Lung (tissue), 12 donors: ENCODE results near the gene MYO10. TPM values are rescaled to one million over a fixed set of nuclear protein-coding genes. Genes with fewer than 3 reads are reported as not detected.

Source experiments
- ATAC-seq: fragments of 200-7000 bp; cut with Tn5 transposase; one replicate; pipeline ENCODE4 v1.9.1; 2020; ENCODE audit warnings: moderate number of reproducible peaks; ENCODE audit not compliant: insufficient read depth, low FRiP score
- DNase-seq, 3 donors: peaks; one replicate each; pipeline ENCODE4 v3.0.0-alpha.2; 2013 to 2017
- H3K27ac ChIP-seq, 2 donors: one replicate each; pipeline ENCODE4 v1.5.1; 2013; ENCODE audit warnings: mild to moderate bottlenecking in 2 of 2, moderate library complexity in 2 of 2, control low read depth in 1 of 2, inconsistent platforms in 1 of 2, low read depth in 1 of 2, low read length in 1 of 2
- H3K27me3 ChIP-seq, 3 donors: one replicate each; pipeline ENCODE4 v1.5.1; 2013; ENCODE audit warnings: low read length in 2 of 3; ENCODE audit not compliant: control insufficient read depth in 3 of 3, insufficient read depth in 3 of 3
- H3K36me3 ChIP-seq, 4 donors: one replicate each; pipeline ENCODE4 v1.5.1; 2013; ENCODE audit warnings: low read length in 4 of 4, mild to moderate bottlenecking in 1 of 4, moderate library complexity in 1 of 4; ENCODE audit not compliant: control insufficient read depth in 4 of 4, insufficient read depth in 4 of 4
- H3K4me1 ChIP-seq, 5 donors: one replicate each; pipeline ENCODE4 v1.5.1; 2013; ENCODE audit warnings: low read length in 5 of 5, mild to moderate bottlenecking in 2 of 5, moderate library complexity in 1 of 5; ENCODE audit not compliant: control insufficient read depth in 5 of 5, insufficient read depth in 5 of 5
- H3K4me3 ChIP-seq: one replicate; pipeline ENCODE4 v1.5.1; 2013; ENCODE audit warnings: mild to moderate bottlenecking, control low read depth, moderate library complexity
- H3K9ac ChIP-seq, 2 donors: one replicate each; pipeline ENCODE4 v1.5.1; 2013; ENCODE audit warnings: low read length in 2 of 2, control low read depth in 1 of 2; ENCODE audit not compliant: insufficient read depth in 1 of 2
- H3K9me3 ChIP-seq, 4 donors: one replicate each; pipeline ENCODE4 v1.5.1; 2013; ENCODE audit warnings: low read length in 3 of 4, mild to moderate bottlenecking in 1 of 4, moderate library complexity in 1 of 4; ENCODE audit not compliant: control insufficient read depth in 4 of 4, insufficient read depth in 3 of 4
- WGBS, 2 donors: extraction: QIAGEN DNeasy Blood & Tissue Kit; methylation state at CpG; one replicate each; pipeline ENCODE4 v1.1.7; 2013; 5-methylcytosine and 5-hydroxymethylcytosine counted together
- polyA plus RNA-seq, 2 donors: library from polyadenylated mRNA; stranded (reverse); fragments of 200-250 nt; gene quantifications; one replicate each; pipeline ENCODE4 v1.2.1, GENCODE V29; 2013
- total RNA-seq, 2 donors: library from RNA; depleted of rRNA in 1 of 2; stranded (reverse); fragments of >200 nt in 1 of 2; gene quantifications; one replicate each; pipeline ENCODE4 v1.2.1, GENCODE V29; 2014 to 2021
- TF ChIP-seq, protein P1 (sequence below): IDR thresholded peaks from 2 replicates; pipeline ENCODE4 v1.5.1; 2012; ENCODE audit warnings: mild to moderate bottlenecking; ENCODE audit errors: control extremely low read depth, extremely low read depth
- donor health status: control.
- donor health status: control.
- donor health status: Bipolar disorder and iron deficiency.
- donor health status: healthy.
- donor health status: DM: yes; HTN: yes; CAD: no.

The MYO10 gene
- total and polyA plus RNA-seq, 4 donors: 10.6 to 71.5 (median 28.2) TPM

DNA sequence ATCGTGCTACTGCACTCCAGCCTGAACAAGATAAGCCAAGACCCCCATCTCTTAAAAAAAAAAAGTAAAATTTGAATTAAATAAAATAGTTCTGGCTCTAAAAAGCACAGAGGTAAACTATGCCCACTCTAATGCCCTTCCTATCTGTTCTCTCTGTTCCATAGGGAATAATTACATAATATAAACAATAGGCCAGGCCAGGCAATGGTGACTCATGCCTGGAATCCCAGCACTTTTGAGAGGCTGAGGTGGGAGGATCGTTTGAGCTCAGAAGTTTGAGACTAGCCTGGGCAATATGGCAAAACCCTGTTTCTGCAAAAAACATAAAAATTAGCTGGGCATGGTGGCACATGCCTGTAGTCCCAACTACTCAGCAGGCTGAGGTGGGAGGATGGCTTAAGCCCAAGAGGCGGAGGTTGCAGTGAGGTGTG is 47.4 kb downstream of the MYO10 start:
- Histone ChIP-seq H3K9ac (no peak overlapping the region), H3K27ac (no peak overlapping the region), H3K4me1 (peaks cover 3 to 34% (median 20%) of the 10 kb centered on the region in 5 donors), H3K36me3 (no peaks in the 10 kb centered on the region), H3K27me3 (no peaks in the 10 kb centered on the region), H3K4me3 (no peak overlapping the region), H3K9me3 (no peaks in the 10 kb centered on the region)
- TF ChIP-seq, protein P1, sequence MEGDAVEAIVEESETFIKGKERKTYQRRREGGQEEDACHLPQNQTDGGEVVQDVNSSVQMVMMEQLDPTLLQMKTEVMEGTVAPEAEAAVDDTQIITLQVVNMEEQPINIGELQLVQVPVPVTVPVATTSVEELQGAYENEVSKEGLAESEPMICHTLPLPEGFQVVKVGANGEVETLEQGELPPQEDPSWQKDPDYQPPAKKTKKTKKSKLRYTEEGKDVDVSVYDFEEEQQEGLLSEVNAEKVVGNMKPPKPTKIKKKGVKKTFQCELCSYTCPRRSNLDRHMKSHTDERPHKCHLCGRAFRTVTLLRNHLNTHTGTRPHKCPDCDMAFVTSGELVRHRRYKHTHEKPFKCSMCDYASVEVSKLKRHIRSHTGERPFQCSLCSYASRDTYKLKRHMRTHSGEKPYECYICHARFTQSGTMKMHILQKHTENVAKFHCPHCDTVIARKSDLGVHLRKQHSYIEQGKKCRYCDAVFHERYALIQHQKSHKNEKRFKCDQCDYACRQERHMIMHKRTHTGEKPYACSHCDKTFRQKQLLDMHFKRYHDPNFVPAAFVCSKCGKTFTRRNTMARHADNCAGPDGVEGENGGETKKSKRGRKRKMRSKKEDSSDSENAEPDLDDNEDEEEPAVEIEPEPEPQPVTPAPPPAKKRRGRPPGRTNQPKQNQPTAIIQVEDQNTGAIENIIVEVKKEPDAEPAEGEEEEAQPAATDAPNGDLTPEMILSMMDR: no peak
- ATAC-seq (no peak), DNase-seq (no peak)
- WGBS, 2 donors: 75 to 83% methylated on average over 3 of the region's 3 CpGs

DNA sequence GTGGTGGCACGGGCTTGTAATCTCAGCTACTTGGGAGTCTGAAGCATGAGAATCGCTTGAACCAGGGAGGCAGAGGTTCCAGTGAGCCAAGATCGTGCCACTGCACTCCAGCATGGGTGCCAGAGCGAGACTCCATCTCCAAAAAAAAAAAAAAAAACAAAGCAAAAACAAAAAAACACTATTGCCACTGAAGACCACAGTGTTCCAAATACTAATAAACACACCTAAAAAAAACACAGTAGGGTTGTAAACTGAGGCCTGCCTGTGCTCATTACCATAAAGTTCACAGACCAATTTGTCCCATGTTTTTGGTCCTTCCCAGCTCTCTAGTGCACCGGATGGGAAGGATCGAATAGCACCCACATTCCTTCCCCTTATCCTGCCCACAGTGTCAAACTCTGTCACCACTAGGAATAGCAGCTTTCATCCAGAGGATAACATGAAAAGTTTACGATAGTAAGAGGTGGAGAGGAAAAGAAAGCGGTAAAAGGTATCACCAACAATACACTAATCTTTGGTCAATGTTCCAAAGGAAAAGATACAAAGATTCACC is 49.2 kb downstream of the MYO10 start:
- no peak for DNase-seq
- Histone ChIP-seq H3K4me3 (no peak overlapping the region), H3K9me3 (no peaks in the 10 kb centered on the region), H3K27me3 (no peaks in the 10 kb centered on the region), H3K36me3 (no peaks in the 10 kb centered on the region), H3K27ac (peak overlapping the region in 1 of 2 donors; percentile 63), H3K4me1 (peaks cover 3 to 42% (median 20%) of the 10 kb centered on the region in 5 donors), H3K9ac (no peak overlapping the region)
- TF ChIP-seq, protein P1: no peak
- WGBS, 2 donors: 77 to 87% methylated on average over 8 of the region's 8 CpGs
- ATAC-seq: no peak

DNA sequence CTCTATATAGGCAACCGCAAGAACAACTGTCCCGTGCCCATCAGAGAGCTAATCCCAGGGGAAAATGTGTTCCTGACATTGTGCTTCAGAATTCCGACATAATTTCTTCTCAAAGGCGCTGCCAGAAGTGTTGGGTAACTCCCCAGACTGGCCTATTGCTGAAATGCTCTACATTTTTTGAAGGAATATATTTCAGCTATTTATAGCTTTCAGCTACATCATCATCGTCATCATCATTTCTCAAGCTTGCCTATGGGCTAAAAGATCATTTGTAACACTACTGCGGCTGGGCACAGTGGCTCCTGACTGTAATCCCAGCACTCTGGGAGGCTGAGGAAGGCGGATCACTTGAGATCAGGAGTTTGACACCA is 49.7 kb downstream of the MYO10 start:
- H3K4me1 ChIP-seq: peaks cover 3 to 47% (median 20%) of the 10 kb centered on the region in 5 donors
- H3K27me3 ChIP-seq: no peaks in the 10 kb centered on the region
- peak overlapping the region in 1 of 2 donors; percentile 63 for H3K27ac ChIP-seq
- no peaks in the 10 kb centered on the region for H3K36me3 ChIP-seq
- WGBS, 2 donors: 77 to 84% methylated on average over 7 of the region's 7 CpGs
- peak; percentile 68 to 90 (median 84) for DNase-seq
- ATAC-seq: peak; percentile 17
- H3K9ac ChIP-seq: no peak overlapping the region
- H3K4me3 ChIP-seq: no peak overlapping the region
- TF ChIP-seq, protein P1: no peak
- H3K9me3 ChIP-seq: no peaks in the 10 kb centered on the region
